Esophagus muscularis mucosa (tissue), 4 donors: ENCODE data around the gene HDAC4. TPM values are rescaled to one million over a fixed set of nuclear protein-coding genes. Genes with fewer than 3 reads are reported as not detected.
A peak's percentile ranks its signal among the peaks of the same experiment; 100 is the strongest.

ENCODE experiments used
- DNase-seq: peaks from one replicate; pipeline ENCODE4 v3.0.0-alpha.2; 2017; ENCODE audit errors: extremely low spot score
- H3K27ac ChIP-seq, 4 donors: fragments of 200-600 bp; sonication (generic); replicated peaks in 1 of 4; 1 replicate in 3 of 4; 2 replicates in 1 of 4; pipeline ENCODE4 v1.5.1; 2016 to 2019; ENCODE audit warnings: mild to moderate bottlenecking in 1 of 4
- H3K27me3 ChIP-seq, 4 donors: fragments of 200-600 bp; sonication (generic); one replicate each; pipeline versions ENCODE4 v1.5.1 to v1.6.0; 2016 to 2019
- H3K36me3 ChIP-seq, 4 donors: fragments of 200-600 bp; sonication (generic); one replicate each; pipeline ENCODE4 v1.5.1; 2016 to 2019
- H3K4me1 ChIP-seq, 4 donors: fragments of 200-600 bp; sonication (generic); one replicate each; pipeline ENCODE4 v1.5.1; 2016 to 2019
- H3K4me3 ChIP-seq, 4 donors: fragments of 200-600 bp; sonication (generic); 1 replicate in 2 of 4; 2 replicates in 2 of 4; pipeline ENCODE4 v1.5.1; 2016 to 2019; ENCODE audit warnings: mild to moderate bottlenecking in 4 of 4, moderate library complexity in 1 of 4
- H3K9me3 ChIP-seq, 4 donors: fragments of 200-600 bp; sonication (generic); 1 replicate in 3 of 4; 2 replicates in 1 of 4; pipeline ENCODE4 v1.5.1; 2016 to 2019
- EP300 ChIP-seq: sonication (generic); formaldehyde crosslinking; IDR thresholded peaks from one replicate; pipeline ENCODE4 v1.6.1; 2017; ENCODE audit warnings: antibody characterized with exemption
- POLR2A ChIP-seq: fragments of 450-650 bp; IDR thresholded peaks from one replicate; pipeline ENCODE4 v1.6.1; 2017; ENCODE audit warnings: antibody characterized with exemption, moderate library complexity, mild to moderate bottlenecking, low read depth
- POLR2AphosphoS5 ChIP-seq, 2 donors: sonication (generic); formaldehyde crosslinking; IDR thresholded peaks; one replicate each; pipeline ENCODE4 v1.6.1; 2017; ENCODE audit warnings: antibody characterized with exemption in 2 of 2
- WGBS: methylation state at CpG from one replicate; pipeline ENCODE4 v1.1.5; 2018; 5-methylcytosine and 5-hydroxymethylcytosine counted together
- intact Hi-C: fragments of 100-400 bp; cut with DNase I; formaldehyde crosslinking; loops from one replicate; pipeline ENCODE4 v1.15.1; 2023
- total RNA-seq, 4 donors: library from RNA; depleted of rRNA; stranded (reverse); fragments of >200 nt; gene quantifications; one replicate each; pipeline versions ENCODE4 v1.1.0 to v1.2.1, GENCODE V29; 2016
- TF ChIP-seq, protein P1 (sequence below), 3 experiments: fragments of 200-600 bp in 2 of 3; fragments of 450-650 bp in 1 of 3; sonication (generic) in 2 of 3; IDR thresholded peaks; one replicate each; pipeline ENCODE4 v1.5.1; 2017 to 2019; ENCODE audit warnings: antibody characterized with exemption in 3 of 3, mild to moderate bottlenecking in 2 of 3, moderate library complexity in 1 of 3

The HDAC4 gene
- total RNA-seq, 4 donors from 2014 or later = 59.4 to 119 (median 76.1) TPM

DNA sequence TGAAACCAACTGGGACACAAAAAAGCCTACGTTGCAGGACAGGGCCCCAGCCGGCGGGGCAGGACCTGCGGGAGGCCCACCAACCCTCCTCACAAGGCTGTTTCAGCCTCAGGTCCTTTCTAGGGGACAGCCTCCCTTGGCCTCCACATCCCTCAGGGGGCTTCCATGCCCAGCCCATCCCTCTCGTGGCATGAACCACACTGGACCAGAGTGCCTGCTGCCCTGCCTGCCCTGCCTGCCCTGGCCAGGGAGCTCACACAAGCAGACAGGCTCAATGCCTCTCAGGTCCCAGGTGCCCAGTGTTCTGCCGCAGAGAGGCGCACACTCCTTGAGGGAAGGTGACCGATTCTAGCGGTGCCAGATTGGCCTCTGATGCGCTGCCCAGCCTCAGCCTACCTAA is 57.4 kb downstream of the HDAC4 start:
- H3K27me3 ChIP-seq = no peaks in the 10 kb centered on the region
- peak overlapping the region in 3 of 4 donors; percentile 17 to 62 (median 18) for H3K27ac ChIP-seq
- H3K4me1 ChIP-seq = peaks cover 22 to 85% (median 67%) of the 10 kb centered on the region in 4 donors
- WGBS = 93% methylated on average over 10 of the region's 10 CpGs
- TF ChIP-seq POLR2A (no peak), EP300 (no peak)
- no peaks in the 10 kb centered on the region for H3K9me3 ChIP-seq
- intact Hi-C loops = no loop called here
- no peak overlapping the region for H3K4me3 ChIP-seq
- peaks cover 0 to 10% (median 0%) of the 10 kb centered on the region in 4 donors for H3K36me3 ChIP-seq
- no peak for DNase-seq

DNA sequence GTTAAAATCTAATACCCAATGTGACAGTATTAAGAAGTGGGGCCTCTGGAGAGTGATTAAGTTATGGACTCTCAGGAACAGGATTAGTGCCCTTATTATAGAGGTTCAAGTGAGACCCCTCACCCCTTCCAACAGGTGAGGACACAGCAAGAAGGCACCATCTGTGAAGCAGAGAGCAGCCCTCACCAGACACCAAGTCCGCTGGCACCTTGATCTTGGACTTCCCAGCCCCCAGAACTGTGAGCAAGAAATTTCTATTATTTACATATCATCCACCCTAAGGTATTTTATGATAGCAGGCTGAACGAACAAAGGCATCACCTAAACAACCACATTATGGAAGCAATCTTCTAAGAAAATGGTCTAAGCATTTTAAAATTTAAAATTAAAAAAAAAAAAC is 59.0 kb downstream of the HDAC4 start:
- H3K36me3 ChIP-seq = peaks cover 0 to 10% (median 0%) of the 10 kb centered on the region in 4 donors
- peaks cover 34 to 85% (median 67%) of the 10 kb centered on the region in 4 donors for H3K4me1 ChIP-seq
- no peak overlapping the region for H3K4me3 ChIP-seq
- H3K27ac ChIP-seq = peak overlapping the region; percentile 13 to 75 (median 62)
- intact Hi-C loops = no loop called here
- DNase-seq = no peak
- H3K27me3 ChIP-seq = no peaks in the 10 kb centered on the region
- 94% methylated on average over 2 of the region's 2 CpGs for WGBS
- no peaks in the 10 kb centered on the region for H3K9me3 ChIP-seq
- TF ChIP-seq EP300 (no peak), POLR2AphosphoS5 (IDR thresholded peaks at IDR 0.05) (no peak), POLR2A (no peak)
- TF ChIP-seq, protein P1, sequence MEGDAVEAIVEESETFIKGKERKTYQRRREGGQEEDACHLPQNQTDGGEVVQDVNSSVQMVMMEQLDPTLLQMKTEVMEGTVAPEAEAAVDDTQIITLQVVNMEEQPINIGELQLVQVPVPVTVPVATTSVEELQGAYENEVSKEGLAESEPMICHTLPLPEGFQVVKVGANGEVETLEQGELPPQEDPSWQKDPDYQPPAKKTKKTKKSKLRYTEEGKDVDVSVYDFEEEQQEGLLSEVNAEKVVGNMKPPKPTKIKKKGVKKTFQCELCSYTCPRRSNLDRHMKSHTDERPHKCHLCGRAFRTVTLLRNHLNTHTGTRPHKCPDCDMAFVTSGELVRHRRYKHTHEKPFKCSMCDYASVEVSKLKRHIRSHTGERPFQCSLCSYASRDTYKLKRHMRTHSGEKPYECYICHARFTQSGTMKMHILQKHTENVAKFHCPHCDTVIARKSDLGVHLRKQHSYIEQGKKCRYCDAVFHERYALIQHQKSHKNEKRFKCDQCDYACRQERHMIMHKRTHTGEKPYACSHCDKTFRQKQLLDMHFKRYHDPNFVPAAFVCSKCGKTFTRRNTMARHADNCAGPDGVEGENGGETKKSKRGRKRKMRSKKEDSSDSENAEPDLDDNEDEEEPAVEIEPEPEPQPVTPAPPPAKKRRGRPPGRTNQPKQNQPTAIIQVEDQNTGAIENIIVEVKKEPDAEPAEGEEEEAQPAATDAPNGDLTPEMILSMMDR (IDR thresholded peaks at IDR 0.05) = no peak

DNA sequence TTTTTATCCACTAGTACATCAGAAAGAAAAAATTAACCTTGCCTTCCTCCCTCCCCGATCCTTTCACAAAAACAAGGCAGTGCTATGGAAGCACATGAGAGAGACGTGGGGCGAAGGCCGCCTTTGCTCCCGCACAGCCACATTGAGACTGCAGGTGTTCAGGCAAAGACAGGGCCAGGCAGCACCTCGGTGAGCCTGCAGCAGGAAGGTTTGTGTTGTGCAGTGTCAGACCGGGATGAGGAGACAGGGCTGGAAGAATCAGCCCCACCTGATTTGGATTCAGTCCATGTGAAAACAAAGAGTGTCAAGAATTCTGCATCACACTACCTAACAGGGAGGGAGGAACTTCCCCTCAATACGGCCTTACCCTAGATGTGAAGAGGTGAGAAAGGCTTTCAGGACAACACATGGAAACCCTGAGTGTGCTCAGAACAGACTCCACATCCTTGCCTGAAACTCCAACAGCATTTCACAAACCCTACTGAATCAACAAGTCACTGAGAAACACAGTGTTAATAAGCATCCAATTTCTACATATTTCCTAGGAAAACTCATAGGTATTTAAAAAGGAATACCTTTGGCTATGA is 59.6 kb downstream of the HDAC4 start:
- TF ChIP-seq POLR2A (no peak), POLR2AphosphoS5 (IDR thresholded peaks at IDR 0.05) (peak; percentile 4 to 17)
- no peak for DNase-seq
- intact Hi-C loops = no loop called here
- Histone ChIP-seq H3K9me3 (no peaks in the 10 kb centered on the region), H3K4me1 (peaks cover 34 to 82% (median 67%) of the 10 kb centered on the region in 4 donors), H3K4me3 (no peak overlapping the region), H3K36me3 (peaks cover 0 to 10% (median 0%) of the 10 kb centered on the region in 4 donors), H3K27me3 (no peaks in the 10 kb centered on the region), H3K27ac (peak overlapping the region; percentile 38 to 75 (median 62))
- 91% methylated on average over 7 of the region's 8 CpGs for WGBS

DNA sequence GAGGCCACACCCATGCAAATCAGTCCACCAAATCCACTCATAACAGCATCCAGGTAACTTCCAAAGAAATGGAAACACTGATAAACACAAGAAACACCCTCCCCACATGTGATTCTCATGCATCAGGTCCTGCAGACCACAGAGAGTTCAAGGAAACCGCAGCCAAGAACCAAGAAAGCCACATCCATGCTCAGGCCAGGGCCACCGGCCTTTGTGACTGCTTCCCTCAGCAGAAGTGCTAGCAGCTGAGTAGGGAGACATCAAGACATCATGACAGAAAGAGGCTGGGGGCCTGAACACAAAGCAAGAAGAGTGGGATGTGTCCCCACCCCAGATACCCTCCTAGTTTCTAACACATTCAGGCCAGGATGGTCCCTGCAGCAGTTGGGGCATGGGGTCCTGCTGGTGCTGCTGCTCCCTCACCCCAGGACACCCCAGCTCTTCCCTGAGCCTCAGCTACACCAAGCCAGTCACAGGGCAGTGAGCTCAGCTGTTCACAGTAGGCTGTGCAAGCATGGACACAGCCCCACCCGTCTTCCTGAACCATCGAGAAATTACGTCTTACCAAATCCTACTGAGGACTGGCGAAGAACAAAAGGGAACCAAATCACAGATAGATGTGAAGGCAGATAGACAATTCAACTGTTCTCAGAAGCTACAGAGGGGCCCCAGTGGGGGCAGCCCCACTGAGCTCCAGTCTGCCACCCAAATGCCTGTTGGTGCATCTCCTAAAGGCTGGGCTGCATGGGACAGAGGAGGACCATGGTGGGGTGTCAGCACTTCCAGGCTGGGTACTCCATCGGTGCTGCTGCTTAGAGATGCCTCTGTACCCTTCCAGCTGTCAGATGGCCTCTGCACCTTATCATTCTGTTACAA is 60.9 kb downstream of the HDAC4 start:
- H3K27me3 ChIP-seq = no peaks in the 10 kb centered on the region
- H3K4me1 ChIP-seq = peaks cover 30 to 81% (median 60%) of the 10 kb centered on the region in 4 donors
- H3K9me3 ChIP-seq = no peaks in the 10 kb centered on the region
- H3K36me3 ChIP-seq = peaks cover 0 to 10% (median 0%) of the 10 kb centered on the region in 4 donors
- DNase-seq = peak; percentile 89
- TF ChIP-seq POLR2A (no peak), EP300 (no peak), POLR2AphosphoS5 (IDR thresholded peaks at IDR 0.05) (no peak)
- TF ChIP-seq, protein P1 (IDR thresholded peaks at IDR 0.05) = no peak
- intact Hi-C loops = no loop called here
- 87% methylated on average over 7 of the region's 7 CpGs for WGBS
- no peak overlapping the region for H3K4me3 ChIP-seq
- peak overlapping the region; percentile 38 to 75 (median 68) for H3K27ac ChIP-seq

DNA sequence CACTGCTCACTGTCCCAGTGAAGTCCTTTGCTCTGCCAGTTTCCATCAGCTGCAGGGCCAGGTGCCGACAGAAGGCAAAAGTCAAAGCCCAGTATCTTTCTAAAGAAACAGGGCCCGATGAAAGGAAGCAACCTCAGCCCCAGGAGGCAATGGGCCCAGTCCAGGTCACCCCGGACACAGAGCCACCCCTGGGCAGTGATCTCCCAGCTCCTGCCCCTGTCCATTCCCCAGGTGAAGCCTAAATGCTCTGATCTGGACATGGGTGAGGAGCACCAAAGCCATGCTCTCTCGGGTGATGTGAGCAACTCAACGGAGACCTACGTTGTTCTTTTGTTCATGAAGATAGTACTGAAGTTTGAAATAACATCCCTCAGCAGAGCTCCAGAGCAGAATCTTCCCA is 61.6 kb downstream of the HDAC4 start:
- intact Hi-C loops = no loop called here
- peaks cover 28 to 74% (median 57%) of the 10 kb centered on the region in 4 donors for H3K4me1 ChIP-seq
- H3K9me3 ChIP-seq = no peaks in the 10 kb centered on the region
- H3K4me3 ChIP-seq = no peak overlapping the region
- TF ChIP-seq POLR2AphosphoS5 (IDR thresholded peaks at IDR 0.05) (no peak), EP300 (no peak), POLR2A (no peak)
- TF ChIP-seq, protein P1 (IDR thresholded peaks at IDR 0.05) = no peak
- peaks cover 0 to 10% (median 0%) of the 10 kb centered on the region in 4 donors for H3K36me3 ChIP-seq
- H3K27me3 ChIP-seq = no peaks in the 10 kb centered on the region
- no peak for DNase-seq
- WGBS = 85% methylated on average over 3 of the region's 6 CpGs
- H3K27ac ChIP-seq = peak overlapping the region in 3 of 4 donors; percentile 62 to 75 (median 75)
